IMR-90 (cell line): Measurements from ENCODE around the gene MYO1A. TPM values are rescaled to one million over a fixed set of nuclear protein-coding genes. Genes with fewer than 3 reads are reported as not detected.

Experiments
- ATAC-seq: fragments of 200-7000 bp; cut with Tn5 transposase; 2 replicates; pipeline ENCODE4 v1.9.1; 2020; ENCODE audit warnings: low read depth, mild to moderate bottlenecking, moderate library complexity
- BruUV-seq: library from RNA; stranded (reverse); fragments of 400-500 nt; replicated peaks from 2 replicates; lab custom pipeline; 2021; lab: Mats Ljungman, UMichigan
- CTCF ChIA-PET: fragments of 300-600 bp; formaldehyde crosslinking; extraction: SDS; loops from one replicate; lab custom pipeline; 2021; ENCODE audit warnings: antibody characterized with exemption; lab: Yijun Ruan, JAX
- POLR2A ChIA-PET: fragments of 300-600 bp; sonication (Branson Sonifier 250); formaldehyde crosslinking; loops from one replicate; lab custom pipeline; 2022; ENCODE audit warnings: antibody characterized with exemption; ENCODE audit not compliant: unreplicated experiment; lab: Charles Lee
- DNase-seq: peaks from one replicate; pipeline ENCODE4 v3.0.0; 2013
- H2AFZ ChIP-seq: replicated peaks from 2 replicates; pipeline ENCODE3; 2013; ENCODE audit warnings: low read length, mild to moderate bottlenecking; ENCODE audit not compliant: poor library complexity
- H2AK5ac ChIP-seq: 2 replicates; pipeline ENCODE4 v1.6.1; 2013; ENCODE audit warnings: low read depth, low read length, inconsistent platforms
- H2AK9ac ChIP-seq: replicated peaks from 2 replicates; pipeline ENCODE3; 2013; ENCODE audit warnings: mild to moderate bottlenecking, low read depth, low read length, moderate library complexity; ENCODE audit not compliant: poor library complexity
- H2BK120ac ChIP-seq: 2 replicates; pipeline ENCODE4 v1.6.1; 2013; ENCODE audit warnings: low read depth, low read length, inconsistent platforms
- H2BK15ac ChIP-seq: 3 replicates; pipeline ENCODE4 v1.6.1; 2013; ENCODE audit warnings: low read depth, low read length, inconsistent platforms
- H2BK20ac ChIP-seq: 2 replicates; pipeline ENCODE4 v1.6.1; 2013; ENCODE audit warnings: low read depth, mild to moderate bottlenecking, inconsistent platforms, low read length, moderate library complexity
- H2BK5ac ChIP-seq: 2 replicates; pipeline ENCODE4 v1.6.1; 2013; ENCODE audit warnings: mild to moderate bottlenecking, low read depth, low read length, inconsistent platforms; ENCODE audit not compliant: poor library complexity, severe bottlenecking
- H3K14ac ChIP-seq: replicated peaks from 2 replicates; pipeline ENCODE4 v1.6.1; 2013; ENCODE audit warnings: low read depth, low read length, inconsistent platforms
- H3K18ac ChIP-seq: 2 replicates; pipeline ENCODE4 v1.6.1; 2013; ENCODE audit warnings: low read depth, low read length, control low read depth
- H3K23ac ChIP-seq: 2 replicates; pipeline ENCODE4 v1.6.1; 2013; ENCODE audit warnings: low read depth, low read length, inconsistent platforms
- H3K27ac ChIP-seq: 2 replicates; pipeline ENCODE4 v1.5.1; 2013; ENCODE audit warnings: mild to moderate bottlenecking, control low read depth, low read length; ENCODE audit not compliant: insufficient read depth
- H3K27me3 ChIP-seq: 2 replicates; pipeline ENCODE4 v1.6.1; 2013; ENCODE audit warnings: low read length; ENCODE audit not compliant: control insufficient read depth, insufficient read depth
- H3K36me3 ChIP-seq: 2 replicates; pipeline ENCODE4 v1.6.1; 2013; ENCODE audit warnings: low read length, mixed read lengths; ENCODE audit not compliant: control insufficient read depth, insufficient read depth
- H3K4ac ChIP-seq: 2 replicates; pipeline ENCODE4 v1.6.1; 2013; ENCODE audit warnings: low read depth, low read length, inconsistent platforms
- H3K4me1 ChIP-seq: 2 replicates; pipeline ENCODE4 v1.6.1; 2013; ENCODE audit warnings: low read length, mixed read lengths; ENCODE audit not compliant: control insufficient read depth, insufficient read depth
- H3K4me2 ChIP-seq: 2 replicates; pipeline ENCODE4 v1.6.1; 2013; ENCODE audit warnings: low read depth, mild to moderate bottlenecking, control low read depth, low read length, moderate library complexity
- H3K4me3 ChIP-seq: 2 replicates; pipeline ENCODE4 v1.5.1; 2013; ENCODE audit warnings: low read depth, mild to moderate bottlenecking, control low read depth, low read length, moderate library complexity; ENCODE audit not compliant: insufficient read depth
- H3K56ac ChIP-seq: 2 replicates; pipeline ENCODE4 v1.6.1; 2013; ENCODE audit warnings: low read length, inconsistent platforms; ENCODE audit not compliant: insufficient read depth; ENCODE audit errors: extremely low read depth
- H3K79me1 ChIP-seq, 2 experiments: 2 replicates each; pipeline ENCODE4 v1.6.1; 2013; ENCODE audit warnings: low read length in 2 of 2, inconsistent platforms in 1 of 2, low read depth in 1 of 2
- H3K9ac ChIP-seq: 2 replicates; pipeline ENCODE4 v1.6.1; 2013; ENCODE audit warnings: low read depth, low read length, control low read depth
- H3K9me1 ChIP-seq: 2 replicates; pipeline ENCODE4 v1.6.1; 2013; ENCODE audit warnings: low read length, inconsistent platforms; ENCODE audit not compliant: insufficient read depth
- H3K9me3 ChIP-seq: 2 replicates; pipeline ENCODE4 v1.6.1; 2013; ENCODE audit warnings: low read length; ENCODE audit not compliant: control insufficient read depth, insufficient read depth
- H4K20me1 ChIP-seq: 2 replicates; pipeline ENCODE4 v1.6.1; 2013; ENCODE audit warnings: low read length, inconsistent platforms; ENCODE audit not compliant: insufficient read depth
- H4K5ac ChIP-seq: 2 replicates; pipeline ENCODE4 v1.6.1; 2013; ENCODE audit warnings: mild to moderate bottlenecking, low read depth, low read length, control low read depth
- H4K8ac ChIP-seq, 2 experiments: 2 replicates each; pipeline ENCODE4 v1.6.1; 2013; ENCODE audit warnings: low read depth in 2 of 2, low read length in 2 of 2, control low read depth in 1 of 2, inconsistent platforms in 1 of 2
- H4K91ac ChIP-seq: 2 replicates; pipeline ENCODE4 v1.6.1; 2013; ENCODE audit warnings: low read depth, low read length, inconsistent platforms; ENCODE audit not compliant: insufficient read depth
- BHLHE40 ChIP-seq: fragments of 150-350 bp; IDR thresholded peaks from 2 replicates; pipeline ENCODE4 v1.6.1; 2016; ENCODE audit warnings: mild to moderate bottlenecking, low read depth, low read length
- CEBPB ChIP-seq: IDR thresholded peaks from 2 replicates; pipeline ENCODE4 v1.6.1; 2012; ENCODE audit warnings: low read depth, low read length, improper control_type of control experiment
- CHD1 ChIP-seq: IDR thresholded peaks from 2 replicates; pipeline ENCODE4 v1.6.1; 2012; ENCODE audit warnings: low read depth, low read length, improper control_type of control experiment
- FOS ChIP-seq: fragments of 150-350 bp; IDR thresholded peaks from 2 replicates; pipeline ENCODE4 v1.6.1; 2016; ENCODE audit warnings: low read depth, low read length
- MAFK ChIP-seq: IDR thresholded peaks from 2 replicates; pipeline ENCODE4 v1.6.1; 2012; ENCODE audit warnings: low read depth, low read length, improper control_type of control experiment
- MAZ ChIP-seq: IDR thresholded peaks from 2 replicates; pipeline ENCODE4 v1.6.1; 2012; ENCODE audit warnings: low read depth, mild to moderate bottlenecking, low read length, improper control_type of control experiment, moderate library complexity, borderline replicate concordance
- MXI1 ChIP-seq: IDR thresholded peaks from 2 replicates; pipeline ENCODE4 v1.6.1; 2012; ENCODE audit warnings: low read depth, mild to moderate bottlenecking, low read length, moderate library complexity, borderline replicate concordance
- NFE2L2 ChIP-seq: fragments of 150-350 bp; IDR thresholded peaks from 2 replicates; pipeline ENCODE4 v1.6.1; 2016; ENCODE audit warnings: low read depth, mild to moderate bottlenecking, low read length
- POLR2A ChIP-seq: IDR thresholded peaks from 2 replicates; pipeline ENCODE4 v1.6.1; 2012; ENCODE audit warnings: mild to moderate bottlenecking, low read depth, low read length
- RAD21 ChIP-seq: IDR thresholded peaks from 2 replicates; pipeline ENCODE4 v1.6.1; 2012; ENCODE audit warnings: low read length, improper control_type of control experiment
- RCOR1 ChIP-seq: IDR thresholded peaks from 2 replicates; pipeline ENCODE4 v1.6.1; 2012; ENCODE audit warnings: mild to moderate bottlenecking, low read length, improper control_type of control experiment; ENCODE audit not compliant: insufficient replicate concordance
- RFX5 ChIP-seq: IDR thresholded peaks from 2 replicates; pipeline ENCODE4 v1.8.0; 2012; ENCODE audit warnings: low read depth, mild to moderate bottlenecking, low read length, moderate library complexity
- WGBS, 2 experiments: methylation state at CpG; one replicate each; pipeline versions ENCODE4 v1.1.5 to v1.1.7; 2013; ENCODE audit warnings: missing lambda C conversion rate in 2 of 2; ENCODE audit not compliant: insufficient read length in 1 of 2; ENCODE audit errors: extremely low coverage in 2 of 2; 5-methylcytosine and 5-hydroxymethylcytosine counted together
- dilution Hi-C: fragments of 300-500 bp; cut with HindIII; formaldehyde crosslinking; loops from one replicate; pipeline ENCODE4 v1.14.3; 2018; ENCODE audit warnings: low sequenced_read_pairs; ENCODE audit not compliant: unreplicated experiment
- in situ Hi-C: fragments of 300-500 bp; cut with MboI; formaldehyde crosslinking; loops from 3 replicates; pipeline ENCODE4 v1.14.3; 2019; ENCODE audit warnings: low sequenced_read_pairs, inconsistent platforms, mixed read lengths
- intact Hi-C: fragments of 100-400 bp; cut with micrococcal nuclease; formaldehyde crosslinking; loops from 2 replicates; pipeline ENCODE4 v1.10.0; 2022
- polyA plus RNA-seq, 3 experiments: library from polyadenylated mRNA; depleted of rRNA; stranded (reverse); fragments of >200 nt; gene quantifications; 2 replicates each; pipeline ENCODE4 v1.2.3, GENCODE V29; 2012; ENCODE audit warnings: low replicate concordance in 1 of 3
- total RNA-seq: library from RNA; depleted of rRNA; stranded (reverse); fragments of >200 nt; gene quantifications from 2 replicates; pipeline ENCODE4 v1.2.3, GENCODE V29; 2012
- TF ChIP-seq, protein P1 (sequence below): fragments of 150-350 bp; IDR thresholded peaks from 2 replicates; pipeline ENCODE4 v1.6.1; 2016; ENCODE audit warnings: low read depth, mild to moderate bottlenecking, low read length, moderate library complexity, borderline replicate concordance
- TF ChIP-seq, protein P2 (sequence below): conservative IDR thresholded peaks from 2 replicates; pipeline ENCODE4 v1.5.1; 2012; ENCODE audit warnings: mild to moderate bottlenecking, low read depth, low read length, improper control_type of control experiment
- TF ChIP-seq, protein P3 (sequence below): fragments of 150-350 bp; IDR thresholded peaks from 2 replicates; pipeline ENCODE4 v1.6.1; 2017; ENCODE audit warnings: mild to moderate bottlenecking, antibody characterized with exemption, low read length, low read depth

The MYO1A gene
- total and polyA plus RNA-seq, 2 of the 4 experiments (the other 2 are of a cell fraction), result under 0.01 TPM; not detected in 1

DNA sequence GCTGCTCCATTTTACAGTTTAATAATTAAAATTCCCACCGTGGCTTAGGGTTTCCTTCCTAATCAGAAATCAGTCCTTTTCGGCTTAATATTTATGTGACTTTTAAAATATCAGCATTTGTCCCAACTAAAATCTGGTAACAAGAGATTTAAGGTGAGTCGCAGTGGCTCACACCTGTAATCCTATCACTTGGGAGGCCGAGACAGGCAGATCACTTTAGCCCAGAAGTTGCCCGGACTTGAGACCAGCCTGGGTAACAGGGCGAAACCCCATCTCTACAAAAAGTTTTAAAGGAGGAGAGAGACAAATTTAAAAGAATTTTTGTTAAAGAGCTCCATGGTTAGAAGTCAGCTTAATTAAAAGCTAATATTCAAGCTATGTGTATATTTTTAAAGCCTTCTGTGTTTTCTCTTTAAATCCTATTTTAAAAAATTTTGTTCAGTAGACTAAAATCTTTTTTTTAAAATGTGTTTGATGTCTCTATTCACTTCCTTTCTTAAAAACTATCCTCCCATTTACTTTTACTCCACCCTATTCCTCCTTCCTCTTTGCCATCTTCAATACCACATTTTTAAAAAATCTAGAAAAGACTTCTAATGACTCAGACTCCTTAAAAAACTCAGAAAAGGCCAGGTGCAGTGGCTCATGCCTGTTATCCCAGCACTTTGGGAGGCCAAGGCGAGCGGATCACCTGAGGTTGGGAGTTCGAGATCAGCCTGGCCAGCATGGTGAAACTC lies 29.8 kb downstream of the MYO1A start:
- POLR2A ChIA-PET, result no interaction called here
- H3K4me3 ChIP-seq, result no peak overlapping the region
- H3K4me1 ChIP-seq, result peaks cover 5% of the 10 kb centered on the region; the same call in 1 of the 2 replicates
- 0 out of 2 replicates have a peak, but pooled peaks cover 2% of the 10 kb centered on the region for H3K9me1 ChIP-seq
- no peak overlapping the region for H2AK5ac ChIP-seq
- H2AK9ac ChIP-seq, result no peak overlapping the region
- ATAC-seq, result no peak
- H3K4ac ChIP-seq, result no peak overlapping the region
- H2BK15ac ChIP-seq, result no peak overlapping the region
- H3K27ac ChIP-seq, result no peak overlapping the region
- H2BK20ac ChIP-seq, result no peak overlapping the region
- no peak overlapping the region for H3K14ac ChIP-seq
- H3K79me1 ChIP-seq, result no peaks in the 10 kb centered on the region
- no peak overlapping the region for H3K4me2 ChIP-seq
- CTCF ChIA-PET, result interaction anchor here (0.6 to 1.3 kb wide), 3 partner anchors 12 to 92 kb away, joined by 3 to 4 read pairs (median 3); no protein-coding TSS in a partner anchor
- no peak overlapping the region for H4K91ac ChIP-seq
- no peak for DNase-seq
- no peak overlapping the region for H3K18ac ChIP-seq
- no peak overlapping the region for H3K56ac ChIP-seq
- H3K9me3 ChIP-seq, result no peaks in the 10 kb centered on the region
- no TSS peak for BruUV-seq
- dilution Hi-C loops, result no loop called here
- no peak overlapping the region for H4K8ac ChIP-seq
- no peak overlapping the region for H2BK5ac ChIP-seq
- no peaks in the 10 kb centered on the region for H3K36me3 ChIP-seq
- H3K23ac ChIP-seq, result no peak overlapping the region
- intact Hi-C loops, result no loop called here
- no peak overlapping the region for H2AFZ ChIP-seq
- WGBS, 2 experiments, result no CpG with 5 or more reads among the region's 9 CpGs
- H4K5ac ChIP-seq, result no peak overlapping the region
- in situ Hi-C loops, result loop anchor here (5.0 kb wide), 1 partner anchor 32 kb away; the partner anchor contains the start of gene MYO1A
- H2BK120ac ChIP-seq, result no peak overlapping the region
- H3K27me3 ChIP-seq, result peaks cover 17% of the 10 kb centered on the region
- H3K9ac ChIP-seq, result no peak overlapping the region
- no peaks in the 10 kb centered on the region for H4K20me1 ChIP-seq
- TF ChIP-seq, protein P1, sequence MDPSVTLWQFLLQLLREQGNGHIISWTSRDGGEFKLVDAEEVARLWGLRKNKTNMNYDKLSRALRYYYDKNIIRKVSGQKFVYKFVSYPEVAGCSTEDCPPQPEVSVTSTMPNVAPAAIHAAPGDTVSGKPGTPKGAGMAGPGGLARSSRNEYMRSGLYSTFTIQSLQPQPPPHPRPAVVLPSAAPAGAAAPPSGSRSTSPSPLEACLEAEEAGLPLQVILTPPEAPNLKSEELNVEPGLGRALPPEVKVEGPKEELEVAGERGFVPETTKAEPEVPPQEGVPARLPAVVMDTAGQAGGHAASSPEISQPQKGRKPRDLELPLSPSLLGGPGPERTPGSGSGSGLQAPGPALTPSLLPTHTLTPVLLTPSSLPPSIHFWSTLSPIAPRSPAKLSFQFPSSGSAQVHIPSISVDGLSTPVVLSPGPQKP, result no peak
- TF ChIP-seq MAFK (no peak), RFX5 (no peak), RCOR1 (no peak), MAZ (no peak), NFE2L2 (no peak), POLR2A (no peak), CHD1 (no peak), BHLHE40 (no peak), MXI1 (no peak), CEBPB (no peak), RAD21 (no peak), FOS (no peak)
- TF ChIP-seq, protein P2, sequence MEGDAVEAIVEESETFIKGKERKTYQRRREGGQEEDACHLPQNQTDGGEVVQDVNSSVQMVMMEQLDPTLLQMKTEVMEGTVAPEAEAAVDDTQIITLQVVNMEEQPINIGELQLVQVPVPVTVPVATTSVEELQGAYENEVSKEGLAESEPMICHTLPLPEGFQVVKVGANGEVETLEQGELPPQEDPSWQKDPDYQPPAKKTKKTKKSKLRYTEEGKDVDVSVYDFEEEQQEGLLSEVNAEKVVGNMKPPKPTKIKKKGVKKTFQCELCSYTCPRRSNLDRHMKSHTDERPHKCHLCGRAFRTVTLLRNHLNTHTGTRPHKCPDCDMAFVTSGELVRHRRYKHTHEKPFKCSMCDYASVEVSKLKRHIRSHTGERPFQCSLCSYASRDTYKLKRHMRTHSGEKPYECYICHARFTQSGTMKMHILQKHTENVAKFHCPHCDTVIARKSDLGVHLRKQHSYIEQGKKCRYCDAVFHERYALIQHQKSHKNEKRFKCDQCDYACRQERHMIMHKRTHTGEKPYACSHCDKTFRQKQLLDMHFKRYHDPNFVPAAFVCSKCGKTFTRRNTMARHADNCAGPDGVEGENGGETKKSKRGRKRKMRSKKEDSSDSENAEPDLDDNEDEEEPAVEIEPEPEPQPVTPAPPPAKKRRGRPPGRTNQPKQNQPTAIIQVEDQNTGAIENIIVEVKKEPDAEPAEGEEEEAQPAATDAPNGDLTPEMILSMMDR, result no peak
- TF ChIP-seq, protein P3, sequence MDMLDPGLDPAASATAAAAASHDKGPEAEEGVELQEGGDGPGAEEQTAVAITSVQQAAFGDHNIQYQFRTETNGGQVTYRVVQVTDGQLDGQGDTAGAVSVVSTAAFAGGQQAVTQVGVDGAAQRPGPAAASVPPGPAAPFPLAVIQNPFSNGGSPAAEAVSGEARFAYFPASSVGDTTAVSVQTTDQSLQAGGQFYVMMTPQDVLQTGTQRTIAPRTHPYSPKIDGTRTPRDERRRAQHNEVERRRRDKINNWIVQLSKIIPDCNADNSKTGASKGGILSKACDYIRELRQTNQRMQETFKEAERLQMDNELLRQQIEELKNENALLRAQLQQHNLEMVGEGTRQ, result no peak
